ENCODE data around the gene RNF213.

Gene RNF213

DNA sequence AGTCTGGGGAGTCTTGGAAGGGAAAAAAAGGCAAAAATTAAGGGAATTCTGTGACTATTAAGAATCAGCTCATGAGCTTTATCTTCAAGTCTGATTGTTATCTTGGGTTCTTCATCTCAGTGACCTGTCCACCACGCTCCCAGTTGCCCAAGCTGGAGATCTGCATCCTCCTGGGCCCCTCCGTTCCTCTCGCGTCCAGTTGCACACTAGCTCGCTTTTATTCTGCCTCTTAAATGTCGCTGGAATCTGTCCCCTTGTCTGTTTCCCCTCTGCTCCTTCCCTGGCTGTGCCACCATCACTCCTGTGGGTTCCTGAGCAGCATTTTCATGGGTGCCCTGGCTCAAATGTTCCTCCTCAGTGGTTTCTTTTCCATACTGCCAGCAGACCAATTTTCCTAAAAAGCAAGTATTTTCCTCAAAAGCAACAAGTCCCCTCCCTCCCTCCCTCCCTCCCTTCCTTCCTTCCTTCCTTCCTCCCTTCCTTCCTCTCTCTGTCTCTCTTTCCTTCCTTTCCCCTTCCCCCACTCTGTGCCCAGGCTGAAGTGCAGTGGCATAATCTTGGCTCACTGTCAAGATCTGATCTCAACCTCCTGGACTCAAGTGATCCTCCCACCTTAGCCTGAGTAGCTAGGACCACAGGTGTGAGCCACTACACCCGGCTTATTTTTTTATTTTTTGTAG lies 155.7 kb downstream of the RNF213 start:
- Histone ChIP-seq H3K79me2 (ENCODE audit: insufficient read depth, low read length) (peaks cover 11% of the 10 kb centered on the region; the same call in 1 of the 2 replicates), H4K20me1 (ENCODE audit: insufficient read depth, low read length, poor library complexity, severe bottlenecking) (peaks cover 8% of the 10 kb centered on the region), H3F3A (ENCODE audit: low read depth) (0 out of 2 replicates have a peak, but pooled peaks cover 3% of the 10 kb centered on the region), H3K4me2 (ENCODE audit: low read depth, low read length, poor library complexity, severe bottlenecking) (peak overlapping the region; percentile 91), H3K4me3 (ENCODE audit: low read length, poor library complexity, severe bottlenecking) (peak overlapping the region; percentile 93), H3K36me3 (ENCODE audit: insufficient read depth, low read length) (no peaks in the 10 kb centered on the region), H3K9ac (ENCODE audit: low read depth, low read length, poor library complexity, severe bottlenecking) (peak overlapping the region; percentile 76), H2AFZ (ENCODE audit: low read length) (no peak overlapping the region), H3K9me2 (replicated peaks; ENCODE audit: low read depth, low read length) (no peaks in the 10 kb centered on the region), H3K9me3 (ENCODE audit: insufficient read depth, low read depth, low read length) (no peaks in the 10 kb centered on the region), H3K4me1 (ENCODE audit: insufficient read depth, low read length, poor library complexity, severe bottlenecking) (peaks cover 7% of the 10 kb centered on the region), H3K27me3 (ENCODE audit: insufficient read depth, low read length, poor library complexity, severe bottlenecking) (no peaks in the 10 kb centered on the region)
- TF ChIP-seq, protein P1, sequence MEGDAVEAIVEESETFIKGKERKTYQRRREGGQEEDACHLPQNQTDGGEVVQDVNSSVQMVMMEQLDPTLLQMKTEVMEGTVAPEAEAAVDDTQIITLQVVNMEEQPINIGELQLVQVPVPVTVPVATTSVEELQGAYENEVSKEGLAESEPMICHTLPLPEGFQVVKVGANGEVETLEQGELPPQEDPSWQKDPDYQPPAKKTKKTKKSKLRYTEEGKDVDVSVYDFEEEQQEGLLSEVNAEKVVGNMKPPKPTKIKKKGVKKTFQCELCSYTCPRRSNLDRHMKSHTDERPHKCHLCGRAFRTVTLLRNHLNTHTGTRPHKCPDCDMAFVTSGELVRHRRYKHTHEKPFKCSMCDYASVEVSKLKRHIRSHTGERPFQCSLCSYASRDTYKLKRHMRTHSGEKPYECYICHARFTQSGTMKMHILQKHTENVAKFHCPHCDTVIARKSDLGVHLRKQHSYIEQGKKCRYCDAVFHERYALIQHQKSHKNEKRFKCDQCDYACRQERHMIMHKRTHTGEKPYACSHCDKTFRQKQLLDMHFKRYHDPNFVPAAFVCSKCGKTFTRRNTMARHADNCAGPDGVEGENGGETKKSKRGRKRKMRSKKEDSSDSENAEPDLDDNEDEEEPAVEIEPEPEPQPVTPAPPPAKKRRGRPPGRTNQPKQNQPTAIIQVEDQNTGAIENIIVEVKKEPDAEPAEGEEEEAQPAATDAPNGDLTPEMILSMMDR (conservative IDR thresholded peaks at IDR 0.05; ENCODE audit: low read length): no peak
- no peak for TF ChIP-seq EZH2phosphoT487 (IDR thresholded peaks at IDR 0.05; ENCODE audit: borderline replicate concordance)

DNA sequence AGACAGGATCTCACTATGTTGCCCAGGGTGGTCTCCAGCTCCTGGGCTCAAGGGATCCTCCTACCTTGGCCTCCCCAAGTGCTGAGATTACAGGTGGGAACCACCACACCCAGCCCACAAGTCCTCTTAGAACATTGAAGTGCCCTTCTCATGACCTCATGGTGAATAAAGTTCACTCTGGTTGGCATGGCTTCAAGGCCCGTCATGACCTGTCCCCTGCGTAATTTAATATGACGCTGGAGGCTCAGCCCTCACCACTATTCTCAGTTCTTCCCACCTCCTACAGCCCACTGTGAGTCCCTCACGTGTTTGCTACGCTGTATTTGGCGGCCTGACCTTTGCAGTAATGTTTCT lies 156.3 kb downstream of the RNF213 start:
- H4K20me1 ChIP-seq (ENCODE audit: insufficient read depth, low read length, poor library complexity, severe bottlenecking): peaks cover 8% of the 10 kb centered on the region
- no peaks in the 10 kb centered on the region for H3K9me2 ChIP-seq (replicated peaks; ENCODE audit: low read depth, low read length)
- H3K4me1 ChIP-seq (ENCODE audit: insufficient read depth, low read length, poor library complexity, severe bottlenecking): peaks cover 7% of the 10 kb centered on the region
- H3F3A ChIP-seq (ENCODE audit: low read depth): 0 out of 2 replicates have a peak, but pooled peaks cover 3% of the 10 kb centered on the region
- no peak overlapping the region for H3K4me3 ChIP-seq (ENCODE audit: low read length, poor library complexity, severe bottlenecking)
- no peaks in the 10 kb centered on the region for H3K36me3 ChIP-seq (ENCODE audit: insufficient read depth, low read length)
- no peak overlapping the region for H3K9ac ChIP-seq (ENCODE audit: low read depth, low read length, poor library complexity, severe bottlenecking)
- H3K27me3 ChIP-seq (ENCODE audit: insufficient read depth, low read length, poor library complexity, severe bottlenecking): no peaks in the 10 kb centered on the region
- H3K79me2 ChIP-seq (ENCODE audit: insufficient read depth, low read length): peaks cover 11% of the 10 kb centered on the region; the same call in 1 of the 2 replicates
- no peaks in the 10 kb centered on the region for H3K9me3 ChIP-seq (ENCODE audit: insufficient read depth, low read depth, low read length)
- H3K4me2 ChIP-seq (ENCODE audit: low read depth, low read length, poor library complexity, severe bottlenecking): peak overlapping the region; percentile 91
- TF ChIP-seq, protein P1 (conservative IDR thresholded peaks at IDR 0.05; ENCODE audit: low read length): no peak
- no peak for TF ChIP-seq EZH2phosphoT487 (IDR thresholded peaks at IDR 0.05; ENCODE audit: borderline replicate concordance)
- no peak overlapping the region for H2AFZ ChIP-seq (ENCODE audit: low read length)

DNA sequence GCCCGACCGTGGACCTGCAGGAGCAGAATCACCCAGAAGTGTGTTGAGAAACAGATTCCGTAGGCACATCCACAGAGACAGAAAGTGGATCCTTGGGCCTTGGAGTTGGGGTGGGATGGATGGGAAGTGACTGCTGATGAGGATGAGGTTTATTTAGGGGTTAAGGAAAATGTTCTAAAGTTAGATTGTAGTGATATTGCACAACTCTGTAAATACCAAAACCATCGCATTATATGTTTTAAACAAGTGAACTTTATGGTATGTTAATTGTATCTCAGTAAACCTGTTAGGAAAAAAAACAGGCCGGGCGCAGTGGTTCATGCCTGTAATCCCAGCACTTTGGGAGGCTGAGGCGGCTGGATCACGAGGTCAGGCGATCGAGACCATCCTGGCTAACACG lies 157.9 kb downstream of the RNF213 start:
- H3K9me2 ChIP-seq (replicated peaks; ENCODE audit: low read depth, low read length): no peaks in the 10 kb centered on the region
- 0 out of 2 replicates have a peak, but pooled peaks cover 3% of the 10 kb centered on the region for H3F3A ChIP-seq (ENCODE audit: low read depth)
- H3K36me3 ChIP-seq (ENCODE audit: insufficient read depth, low read length): no peaks in the 10 kb centered on the region
- H4K20me1 ChIP-seq (ENCODE audit: insufficient read depth, low read length, poor library complexity, severe bottlenecking): peaks cover 8% of the 10 kb centered on the region
- H3K9me3 ChIP-seq (ENCODE audit: insufficient read depth, low read depth, low read length): no peaks in the 10 kb centered on the region
- H3K4me3 ChIP-seq (ENCODE audit: low read length, poor library complexity, severe bottlenecking): no peak overlapping the region
- peaks cover 11% of the 10 kb centered on the region; the same call in 1 of the 2 replicates for H3K79me2 ChIP-seq (ENCODE audit: insufficient read depth, low read length)
- no peak for TF ChIP-seq EZH2phosphoT487 (IDR thresholded peaks at IDR 0.05; ENCODE audit: borderline replicate concordance)
- TF ChIP-seq, protein P1 (conservative IDR thresholded peaks at IDR 0.05; ENCODE audit: low read length): no peak
- no peak overlapping the region for H3K4me2 ChIP-seq (ENCODE audit: low read depth, low read length, poor library complexity, severe bottlenecking)
- H3K4me1 ChIP-seq (ENCODE audit: insufficient read depth, low read length, poor library complexity, severe bottlenecking): peaks cover 9% of the 10 kb centered on the region
- H3K27me3 ChIP-seq (ENCODE audit: insufficient read depth, low read length, poor library complexity, severe bottlenecking): no peaks in the 10 kb centered on the region
- no peak overlapping the region for H3K9ac ChIP-seq (ENCODE audit: low read depth, low read length, poor library complexity, severe bottlenecking)
- H2AFZ ChIP-seq (ENCODE audit: low read length): no peak overlapping the region
